Peyer's patch (tissue), 4 donors: Measurements from ENCODE around the gene MDN1.

Source experiments
- POLR2A ChIP-seq, 2 donors: fragments of 450-650 bp; IDR thresholded peaks; one replicate each; pipeline ENCODE4 v1.5.1; 2017; ENCODE audit warnings: antibody characterized with exemption in 2 of 2, mild to moderate bottlenecking in 2 of 2, moderate library complexity in 2 of 2
- TF ChIP-seq, protein P1 (sequence below), 6 experiments: fragments of 450-650 bp in 4 of 6; fragments of 200-600 bp in 2 of 6; sonication (generic) in 1 of 6; IDR thresholded peaks; one replicate each; pipeline ENCODE4 v1.5.1; 2017 to 2019; ENCODE audit warnings: antibody characterized with exemption in 6 of 6, mild to moderate bottlenecking in 3 of 6, moderate library complexity in 1 of 6

GRCh38 chr6:89604653-89605052 lies 214.9 kb downstream of the MDN1 start:
- TF ChIP-seq, protein P1, sequence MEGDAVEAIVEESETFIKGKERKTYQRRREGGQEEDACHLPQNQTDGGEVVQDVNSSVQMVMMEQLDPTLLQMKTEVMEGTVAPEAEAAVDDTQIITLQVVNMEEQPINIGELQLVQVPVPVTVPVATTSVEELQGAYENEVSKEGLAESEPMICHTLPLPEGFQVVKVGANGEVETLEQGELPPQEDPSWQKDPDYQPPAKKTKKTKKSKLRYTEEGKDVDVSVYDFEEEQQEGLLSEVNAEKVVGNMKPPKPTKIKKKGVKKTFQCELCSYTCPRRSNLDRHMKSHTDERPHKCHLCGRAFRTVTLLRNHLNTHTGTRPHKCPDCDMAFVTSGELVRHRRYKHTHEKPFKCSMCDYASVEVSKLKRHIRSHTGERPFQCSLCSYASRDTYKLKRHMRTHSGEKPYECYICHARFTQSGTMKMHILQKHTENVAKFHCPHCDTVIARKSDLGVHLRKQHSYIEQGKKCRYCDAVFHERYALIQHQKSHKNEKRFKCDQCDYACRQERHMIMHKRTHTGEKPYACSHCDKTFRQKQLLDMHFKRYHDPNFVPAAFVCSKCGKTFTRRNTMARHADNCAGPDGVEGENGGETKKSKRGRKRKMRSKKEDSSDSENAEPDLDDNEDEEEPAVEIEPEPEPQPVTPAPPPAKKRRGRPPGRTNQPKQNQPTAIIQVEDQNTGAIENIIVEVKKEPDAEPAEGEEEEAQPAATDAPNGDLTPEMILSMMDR (IDR thresholded peaks at IDR 0.05): no peak
- no peak for TF ChIP-seq POLR2A (IDR thresholded peaks at IDR 0.05)
